Measurements from ENCODE around the gene SFMBT1.

- no peak for TF ChIP-seq EZH2 (IDR thresholded peaks at IDR 0.05; ENCODE audit: borderline replicate concordance, low read length)
- no peak for TF ChIP-seq CTCF (IDR thresholded peaks at IDR 0.05; ENCODE audit: low read length)
Observed at GRCh38 chr3:53023072-53023823, 22.6 kb downstream of the SFMBT1 start.
